Panc1 (cell line): ENCODE data around the gene MGA. TPM values are rescaled to one million over a fixed set of nuclear protein-coding genes. Genes with fewer than 3 reads are reported as not detected.

Experiments used
- ATAC-seq: fragments of 200-7000 bp; cut with Tn5 transposase; 2 replicates; pipeline ENCODE4 v1.9.1; 2020; ENCODE audit warnings: mild to moderate bottlenecking, moderate library complexity
- BruUV-seq: library from RNA; stranded (reverse); fragments of 400-500 nt; replicated peaks from 2 replicates; lab custom pipeline; 2021; lab: Mats Ljungman, UMichigan
- CTCF ChIA-PET: fragments of 300-600 bp; sonication (Branson Sonifier 250); formaldehyde crosslinking; loops from one replicate; lab custom pipeline; 2022; ENCODE audit warnings: antibody characterized with exemption; lab: Charles Lee
- POLR2A ChIA-PET: fragments of 300-600 bp; sonication (Branson Sonifier 250); formaldehyde crosslinking; loops from one replicate; lab custom pipeline; 2022; ENCODE audit warnings: antibody characterized with exemption; lab: Charles Lee
- DNase-seq: peaks from one replicate; pipeline ENCODE4 v3.0.0-alpha.2; 2010; ENCODE audit warnings: low read depth, low spot score
- H3K27ac ChIP-seq: 2 replicates; pipeline ENCODE4 v1.5.1; 2011; ENCODE audit warnings: mild to moderate bottlenecking, low read length, inconsistent platforms
- H3K27me3 ChIP-seq: fragments of 200-500 bp; sonication (Bioruptor generic); 2 replicates; pipeline ENCODE4 v1.6.0; 2014; ENCODE audit warnings: low read length, inconsistent platforms; ENCODE audit not compliant: control insufficient read depth, insufficient read depth
- H3K36me3 ChIP-seq: fragments of 200-500 bp; sonication (Bioruptor generic); 2 replicates; pipeline ENCODE4 v1.5.1; 2014; ENCODE audit warnings: inconsistent platforms, mild to moderate bottlenecking, low read length, moderate library complexity; ENCODE audit not compliant: control insufficient read depth, insufficient read depth
- H3K4me1 ChIP-seq: 2 replicates; pipeline ENCODE4 v1.5.1; 2011; ENCODE audit warnings: inconsistent platforms, mild to moderate bottlenecking, low read length, moderate library complexity; ENCODE audit not compliant: control insufficient read depth, insufficient read depth
- H3K4me3 ChIP-seq, 2 experiments: 2 replicates each; pipeline ENCODE4 v1.5.1; 2011 to 2012; ENCODE audit warnings: low read depth in 2 of 2, low read length in 2 of 2, mild to moderate bottlenecking in 2 of 2, inconsistent platforms in 1 of 2, moderate library complexity in 1 of 2
- H3K9me3 ChIP-seq: fragments of 200-500 bp; sonication (Bioruptor generic); 2 replicates; pipeline ENCODE4 v1.5.1; 2014; ENCODE audit warnings: low read depth, mild to moderate bottlenecking, inconsistent platforms, low read length, moderate library complexity; ENCODE audit not compliant: control insufficient read depth, insufficient read depth
- POLR2AphosphoS5 ChIP-seq: IDR thresholded peaks from 2 replicates; pipeline ENCODE4 v1.6.1; 2012; ENCODE audit warnings: mild to moderate bottlenecking, low read depth, low read length, moderate library complexity
- REST ChIP-seq, 2 experiments: IDR thresholded peaks; 2 replicates each; pipeline ENCODE4 v1.6.1; 2011 to 2012; ENCODE audit warnings: low read depth in 2 of 2, control low read depth in 1 of 2, low read length in 1 of 2, mild to moderate bottlenecking in 1 of 2, moderate library complexity in 1 of 2; ENCODE audit not compliant: insufficient read depth in 1 of 2
- SIN3A ChIP-seq: IDR thresholded peaks from 2 replicates; pipeline ENCODE4 v1.6.1; 2012; ENCODE audit warnings: low read depth, mild to moderate bottlenecking, low read length, moderate library complexity, borderline replicate concordance; ENCODE audit not compliant: insufficient read depth
- TCF7L2 ChIP-seq: IDR thresholded peaks from 2 replicates; pipeline ENCODE4 v1.6.1; 2011; ENCODE audit warnings: mild to moderate bottlenecking, low read depth, low read length, inconsistent platforms
- in situ Hi-C: cut with HindIII; loops from 2 replicates; pipeline ENCODE4 v1.10.0; 2016; ENCODE audit warnings: low sequenced_read_pairs, low pct_unique_long_range_greater_than_20kb
- intact Hi-C: fragments of 100-400 bp; cut with micrococcal nuclease; formaldehyde crosslinking; loops from one replicate; pipeline ENCODE4 v1.10.0; 2022; ENCODE audit not compliant: unreplicated experiment
- total RNA-seq: library from RNA; stranded (reverse); gene quantifications from one replicate; pipeline ENCODE4 v1.2.1, GENCODE V29; 2021; ENCODE audit not compliant: unreplicated experiment
- TF ChIP-seq, protein P1 (sequence below): fragments of 450-650 bp; IDR thresholded peaks from 2 replicates; pipeline ENCODE4 v1.5.1; 2017; ENCODE audit warnings: mild to moderate bottlenecking

The MGA gene
- total RNA-seq, 1 experiment from 2014 or later, result 43.6 TPM

DNA sequence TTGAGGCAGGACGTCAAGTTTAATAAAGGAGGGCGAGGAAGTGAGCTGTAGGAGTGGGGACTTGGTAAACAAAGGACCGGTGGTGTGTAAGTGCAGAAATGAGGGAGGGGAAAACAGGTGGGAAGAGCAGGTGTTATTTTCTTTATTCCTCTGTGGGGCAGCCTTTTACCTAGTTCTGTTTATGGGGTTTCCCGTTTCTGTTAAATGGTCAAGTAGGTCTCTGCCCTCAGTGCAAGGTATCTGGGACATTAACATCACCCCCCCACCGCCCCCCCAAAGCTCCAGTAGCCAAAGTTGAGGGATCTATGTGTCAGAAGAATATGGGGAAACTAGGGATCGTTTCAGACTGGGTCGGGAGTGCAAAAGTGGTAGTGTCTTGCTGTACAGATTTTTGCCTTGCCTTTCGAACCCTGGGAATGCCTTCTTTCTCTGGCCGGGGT, 893 bp downstream of the MGA start:
- ChIA-PET CTCF (no interaction called here), POLR2A (no interaction called here)
- no peaks in the 10 kb centered on the region for H3K36me3 ChIP-seq
- H3K4me3 ChIP-seq, result peak overlapping the region; percentile 45 to 71
- H3K27me3 ChIP-seq, result no peaks in the 10 kb centered on the region
- no peaks in the 10 kb centered on the region for H3K9me3 ChIP-seq
- ATAC-seq, result peak; percentile 49
- H3K4me1 ChIP-seq, result peaks cover 63% of the 10 kb centered on the region
- BruUV-seq, result no TSS peak
- intact Hi-C loops (no loop called here), in situ Hi-C loops (loop anchor here (10.0 kb wide), 1 partner anchor 76 kb away; no protein-coding TSS in a partner anchor)
- TF ChIP-seq SIN3A (no peak), TCF7L2 (no peak), POLR2AphosphoS5 (no peak), REST (IDR thresholded peaks at IDR 0.05; ENCODE audit: insufficient read depth in 1 of 2, low read depth in 2 of 2, low read length in 1 of 2) (no peak)
- TF ChIP-seq, protein P1, sequence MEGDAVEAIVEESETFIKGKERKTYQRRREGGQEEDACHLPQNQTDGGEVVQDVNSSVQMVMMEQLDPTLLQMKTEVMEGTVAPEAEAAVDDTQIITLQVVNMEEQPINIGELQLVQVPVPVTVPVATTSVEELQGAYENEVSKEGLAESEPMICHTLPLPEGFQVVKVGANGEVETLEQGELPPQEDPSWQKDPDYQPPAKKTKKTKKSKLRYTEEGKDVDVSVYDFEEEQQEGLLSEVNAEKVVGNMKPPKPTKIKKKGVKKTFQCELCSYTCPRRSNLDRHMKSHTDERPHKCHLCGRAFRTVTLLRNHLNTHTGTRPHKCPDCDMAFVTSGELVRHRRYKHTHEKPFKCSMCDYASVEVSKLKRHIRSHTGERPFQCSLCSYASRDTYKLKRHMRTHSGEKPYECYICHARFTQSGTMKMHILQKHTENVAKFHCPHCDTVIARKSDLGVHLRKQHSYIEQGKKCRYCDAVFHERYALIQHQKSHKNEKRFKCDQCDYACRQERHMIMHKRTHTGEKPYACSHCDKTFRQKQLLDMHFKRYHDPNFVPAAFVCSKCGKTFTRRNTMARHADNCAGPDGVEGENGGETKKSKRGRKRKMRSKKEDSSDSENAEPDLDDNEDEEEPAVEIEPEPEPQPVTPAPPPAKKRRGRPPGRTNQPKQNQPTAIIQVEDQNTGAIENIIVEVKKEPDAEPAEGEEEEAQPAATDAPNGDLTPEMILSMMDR, result peak; percentile 19; the same call in 1 of the 2 replicates
- H3K27ac ChIP-seq, result peak overlapping the region; percentile 99
- DNase-seq, result no peak

GRCh38 chr15:41661518-41662225, 1.5 kb downstream of the MGA start:
- H3K27me3 ChIP-seq, result no peaks in the 10 kb centered on the region
- in situ Hi-C loops (loop anchor here (10.0 kb wide), 1 partner anchor 77 kb away; no protein-coding TSS in a partner anchor), intact Hi-C loops (no loop called here)
- peaks cover 69% of the 10 kb centered on the region for H3K4me1 ChIP-seq
- H3K27ac ChIP-seq, result peak overlapping the region; percentile 99
- no TSS peak for BruUV-seq
- ATAC-seq, result peak; percentile 87
- ChIA-PET POLR2A (no interaction called here), CTCF (interaction anchor here (0.6 kb wide), 1 partner anchor 47 kb away, joined by 3 read pairs; no protein-coding TSS in a partner anchor)
- no peaks in the 10 kb centered on the region for H3K9me3 ChIP-seq
- H3K4me3 ChIP-seq, result peak overlapping the region; percentile 45 to 71
- TF ChIP-seq REST (IDR thresholded peaks at IDR 0.05; ENCODE audit: insufficient read depth in 1 of 2, low read depth in 2 of 2, low read length in 1 of 2) (no peak), SIN3A (peak; percentile 82; the same call in 1 of the 2 replicates), POLR2AphosphoS5 (peak; percentile 60), TCF7L2 (peak; percentile 46; the same call in 1 of the 2 replicates)
- TF ChIP-seq, protein P1, result no peak
- DNase-seq, result peak; percentile 43
- H3K36me3 ChIP-seq, result no peaks in the 10 kb centered on the region
